ENCODE data around the gene TBXA2R.

The TBXA2R gene

DNA sequence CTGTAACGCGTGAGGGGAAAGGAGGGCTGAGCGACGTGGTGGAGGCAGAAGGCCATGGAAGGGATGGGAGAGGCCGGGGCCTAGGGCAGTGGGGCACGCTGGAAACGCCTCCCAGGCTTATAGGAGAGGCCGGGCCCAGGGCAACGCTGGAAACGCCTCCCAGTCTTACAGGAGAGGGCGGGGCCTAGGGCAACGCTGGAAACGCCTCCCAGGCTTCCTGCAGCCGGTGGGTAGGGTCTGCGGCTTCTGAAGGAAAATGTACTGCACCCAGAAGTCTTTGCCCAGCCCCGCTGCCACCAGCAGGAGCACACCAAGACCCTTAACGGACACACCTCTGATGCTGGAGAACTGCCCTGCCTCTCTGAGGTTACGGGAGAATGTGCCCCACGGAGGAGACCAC is 10.8 kb upstream of the TBXA2R start:
- no peak overlapping the region for H2BK5ac ChIP-seq (ENCODE audit: low read depth, low read length, poor library complexity)
- no peak overlapping the region for H3K18ac ChIP-seq (ENCODE audit: low read length)
- no peak overlapping the region for H3K27ac ChIP-seq (ENCODE audit: low read depth, low read length)
- no peak overlapping the region for H3K9ac ChIP-seq (ENCODE audit: low read length)
- no peak overlapping the region for H2BK120ac ChIP-seq (ENCODE audit: insufficient read depth, low read length, poor library complexity)
- no peak overlapping the region for H3K4me3 ChIP-seq (ENCODE audit: low read depth, low read length)
- no peak overlapping the region for H3K14ac ChIP-seq (ENCODE audit: low read length)
- H2AFZ ChIP-seq (ENCODE audit: insufficient read depth, low read length, poor library complexity), result no peak overlapping the region
- H3K4me1 ChIP-seq (ENCODE audit: control insufficient read depth in 1 of 2, insufficient read depth in 2 of 2, low read length in 2 of 2), result peaks cover 0 to 6% of the 10 kb centered on the region in 2 experiments
- H2AK5ac ChIP-seq (ENCODE audit: low read length), result no peak overlapping the region
- H3K4me2 ChIP-seq (ENCODE audit: low read length), result no peak overlapping the region
- H4K91ac ChIP-seq (ENCODE audit: low read depth, low read length), result no peak overlapping the region
- H3K23ac ChIP-seq (ENCODE audit: low read length), result no peak overlapping the region
- no peak overlapping the region for H4K12ac ChIP-seq (ENCODE audit: low read depth, low read length)
- H3K9me3 ChIP-seq (ENCODE audit: insufficient read depth, low read depth, low read length), result no peaks in the 10 kb centered on the region
- peaks cover 58 to 62% of the 10 kb centered on the region in 2 experiments for H3K36me3 ChIP-seq (ENCODE audit: control insufficient read depth in 1 of 2, insufficient read depth in 2 of 2, low read length in 2 of 2)
- H3K79me1 ChIP-seq (ENCODE audit: low read length), result no peaks in the 10 kb centered on the region
- H3K79me2 ChIP-seq (ENCODE audit: control insufficient read depth, insufficient read depth, low read length, poor library complexity), result no peaks in the 10 kb centered on the region
- DNase-seq, result no peak
- H2BK12ac ChIP-seq (ENCODE audit: low read length), result no peak overlapping the region
- no peaks in the 10 kb centered on the region for H3K27me3 ChIP-seq (ENCODE audit: insufficient read depth, low read length)
- no peak overlapping the region for H3K4ac ChIP-seq (ENCODE audit: low read depth, low read length)
- H4K8ac ChIP-seq (ENCODE audit: low read depth, low read length), result no peak overlapping the region
- WGBS (ENCODE audit: extremely low coverage, insufficient coverage, insufficient read length), result no CpG with 5 or more reads among the region's 19 CpGs

DNA sequence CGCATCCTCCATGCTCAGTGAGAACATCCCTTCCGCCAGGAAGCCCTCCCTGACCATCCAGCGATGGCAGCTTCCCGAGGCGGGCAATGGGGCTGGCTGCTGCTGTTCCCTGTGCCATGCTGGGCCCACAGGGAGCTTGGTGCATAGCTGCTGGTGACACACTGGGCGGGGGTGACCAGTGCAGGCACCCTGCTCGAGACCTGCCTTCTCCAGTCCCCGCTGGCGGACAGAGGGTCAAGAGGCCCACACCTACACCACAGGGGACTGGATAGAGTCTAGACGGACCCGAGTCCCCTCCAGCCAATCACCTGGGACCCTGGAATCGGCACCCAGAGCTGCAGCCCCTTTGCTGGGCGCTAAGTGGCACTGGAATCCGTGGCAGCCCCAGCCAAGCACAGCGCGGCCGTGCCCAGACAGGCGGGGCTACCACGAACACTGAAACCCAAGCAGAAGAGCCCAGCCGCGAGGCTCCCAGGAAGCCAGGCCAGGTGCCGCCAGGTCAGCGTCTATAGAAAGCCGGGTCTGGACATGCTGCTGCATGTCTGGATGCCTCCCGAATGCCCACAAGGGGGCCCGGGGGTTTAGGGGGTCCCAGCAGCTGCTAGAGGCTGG is 9.0 kb upstream of the TBXA2R start:
- Histone ChIP-seq H4K8ac (ENCODE audit: low read depth, low read length) (no peak overlapping the region), H3K9ac (ENCODE audit: low read length) (no peak overlapping the region), H4K12ac (ENCODE audit: low read depth, low read length) (no peak overlapping the region), H3K4me3 (ENCODE audit: low read depth, low read length) (no peak overlapping the region), H4K91ac (ENCODE audit: low read depth, low read length) (no peak overlapping the region), H3K79me1 (ENCODE audit: low read length) (no peaks in the 10 kb centered on the region), H3K9me3 (ENCODE audit: insufficient read depth, low read depth, low read length) (no peaks in the 10 kb centered on the region), H2BK12ac (ENCODE audit: low read length) (no peak overlapping the region), H3K18ac (ENCODE audit: low read length) (no peak overlapping the region), H3K23ac (ENCODE audit: low read length) (no peak overlapping the region), H3K14ac (ENCODE audit: low read length) (no peak overlapping the region), H3K27ac (ENCODE audit: low read depth, low read length) (no peak overlapping the region), H2AFZ (ENCODE audit: insufficient read depth, low read length, poor library complexity) (no peak overlapping the region), H2AK5ac (ENCODE audit: low read length) (no peak overlapping the region), H2BK120ac (ENCODE audit: insufficient read depth, low read length, poor library complexity) (no peak overlapping the region), H3K4me1 (ENCODE audit: control insufficient read depth in 1 of 2, insufficient read depth in 2 of 2, low read length in 2 of 2) (peaks cover 0 to 6% of the 10 kb centered on the region in 2 experiments), H3K36me3 (ENCODE audit: control insufficient read depth in 1 of 2, insufficient read depth in 2 of 2, low read length in 2 of 2) (peaks cover 61 to 67% of the 10 kb centered on the region in 2 experiments), H3K4me2 (ENCODE audit: low read length) (no peak overlapping the region), H3K4ac (ENCODE audit: low read depth, low read length) (no peak overlapping the region), H3K79me2 (ENCODE audit: control insufficient read depth, insufficient read depth, low read length, poor library complexity) (no peaks in the 10 kb centered on the region), H2BK5ac (ENCODE audit: low read depth, low read length, poor library complexity) (no peak overlapping the region), H3K27me3 (ENCODE audit: insufficient read depth, low read length) (no peaks in the 10 kb centered on the region)
- no peak for DNase-seq
- no CpG with 5 or more reads among the region's 26 CpGs for WGBS (ENCODE audit: extremely low coverage, insufficient coverage, insufficient read length)

GRCh38 chr19:3614858-3615505 is 8.3 kb upstream of the TBXA2R start:
- no peak overlapping the region for H4K91ac ChIP-seq (ENCODE audit: low read depth, low read length)
- H2AFZ ChIP-seq (ENCODE audit: insufficient read depth, low read length, poor library complexity), result no peak overlapping the region
- H2BK120ac ChIP-seq (ENCODE audit: insufficient read depth, low read length, poor library complexity), result no peak overlapping the region
- H3K27ac ChIP-seq (ENCODE audit: low read depth, low read length), result no peak overlapping the region
- H4K12ac ChIP-seq (ENCODE audit: low read depth, low read length), result no peak overlapping the region
- no peaks in the 10 kb centered on the region for H3K79me2 ChIP-seq (ENCODE audit: control insufficient read depth, insufficient read depth, low read length, poor library complexity)
- H2AK5ac ChIP-seq (ENCODE audit: low read length), result no peak overlapping the region
- no peak overlapping the region for H3K9ac ChIP-seq (ENCODE audit: low read length)
- H3K27me3 ChIP-seq (ENCODE audit: insufficient read depth, low read length), result no peaks in the 10 kb centered on the region
- peaks cover under 1% of the 10 kb centered on the region for H3K9me3 ChIP-seq (ENCODE audit: insufficient read depth, low read depth, low read length)
- no peak overlapping the region for H3K23ac ChIP-seq (ENCODE audit: low read length)
- H3K4me1 ChIP-seq (ENCODE audit: control insufficient read depth in 1 of 2, insufficient read depth in 2 of 2, low read length in 2 of 2), result peaks cover 0 to 6% of the 10 kb centered on the region in 2 experiments
- H3K36me3 ChIP-seq (ENCODE audit: control insufficient read depth in 1 of 2, insufficient read depth in 2 of 2, low read length in 2 of 2), result peaks cover 61 to 65% of the 10 kb centered on the region in 2 experiments
- no CpG with 5 or more reads among the region's 18 CpGs for WGBS (ENCODE audit: extremely low coverage, insufficient coverage, insufficient read length)
- no peak overlapping the region for H3K4me2 ChIP-seq (ENCODE audit: low read length)
- H2BK12ac ChIP-seq (ENCODE audit: low read length), result no peak overlapping the region
- H3K4ac ChIP-seq (ENCODE audit: low read depth, low read length), result no peak overlapping the region
- H2BK5ac ChIP-seq (ENCODE audit: low read depth, low read length, poor library complexity), result no peak overlapping the region
- no peak overlapping the region for H4K8ac ChIP-seq (ENCODE audit: low read depth, low read length)
- DNase-seq, result no peak
- no peak overlapping the region for H3K18ac ChIP-seq (ENCODE audit: low read length)
- no peaks in the 10 kb centered on the region for H3K79me1 ChIP-seq (ENCODE audit: low read length)
- no peak overlapping the region for H3K4me3 ChIP-seq (ENCODE audit: low read depth, low read length)
- no peak overlapping the region for H3K14ac ChIP-seq (ENCODE audit: low read length)

DNA sequence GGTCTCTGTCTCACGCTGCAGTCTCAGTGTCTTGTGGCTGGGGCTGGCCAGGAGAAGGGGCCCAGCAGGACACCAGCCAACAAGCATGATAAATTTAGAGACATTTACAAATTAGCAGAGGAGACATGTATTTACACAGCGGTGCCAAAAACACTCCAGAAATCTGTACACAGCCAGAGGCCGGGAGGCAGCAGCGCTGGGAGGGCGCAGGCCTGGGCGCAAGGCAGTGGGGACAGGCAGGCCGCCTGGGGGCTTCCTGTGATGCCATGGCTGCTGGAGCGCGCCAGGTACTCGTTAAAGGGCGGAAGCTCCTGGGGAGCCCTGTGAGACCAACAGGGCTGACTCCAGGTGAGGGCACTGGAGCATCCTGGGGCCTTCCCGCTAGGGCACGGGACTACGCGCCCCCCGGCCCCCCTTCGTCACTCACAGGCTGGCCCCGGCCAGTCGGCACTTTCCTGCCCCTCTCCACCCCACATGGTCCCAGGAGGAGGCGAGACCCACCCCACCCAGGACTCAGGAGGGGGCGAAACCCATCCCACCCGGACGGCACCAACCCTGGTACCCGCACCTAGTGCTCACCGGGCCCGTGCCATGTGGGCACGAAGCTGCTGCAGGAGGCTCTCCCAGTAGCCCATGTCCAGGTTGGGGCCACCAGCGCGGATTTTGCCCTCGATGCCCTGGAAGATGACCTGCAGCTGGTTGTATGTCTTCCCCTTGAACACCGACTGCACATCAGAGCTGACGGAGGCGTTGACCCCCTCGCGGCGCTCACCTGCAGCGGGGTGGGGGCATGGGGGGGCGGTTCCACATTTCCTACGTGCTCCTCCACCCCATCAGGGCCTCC is 7.4 kb upstream of the TBXA2R start:
- WGBS (ENCODE audit: extremely low coverage, insufficient coverage, insufficient read length), result no CpG with 5 or more reads among the region's 39 CpGs
- Histone ChIP-seq H3K9ac (ENCODE audit: low read length) (no peak overlapping the region), H3K79me2 (ENCODE audit: control insufficient read depth, insufficient read depth, low read length, poor library complexity) (no peaks in the 10 kb centered on the region), H3K36me3 (ENCODE audit: control insufficient read depth in 1 of 2, insufficient read depth in 2 of 2, low read length in 2 of 2) (peaks cover 53 to 57% of the 10 kb centered on the region in 2 experiments), H3K4ac (ENCODE audit: low read depth, low read length) (no peak overlapping the region), H3K27me3 (ENCODE audit: insufficient read depth, low read length) (no peaks in the 10 kb centered on the region), H4K91ac (ENCODE audit: low read depth, low read length) (no peak overlapping the region), H3K4me3 (ENCODE audit: low read depth, low read length) (no peak overlapping the region), H3K18ac (ENCODE audit: low read length) (no peak overlapping the region), H2BK5ac (ENCODE audit: low read depth, low read length, poor library complexity) (no peak overlapping the region), H3K79me1 (ENCODE audit: low read length) (no peaks in the 10 kb centered on the region), H4K12ac (ENCODE audit: low read depth, low read length) (no peak overlapping the region), H3K9me3 (ENCODE audit: insufficient read depth, low read depth, low read length) (peaks cover 2% of the 10 kb centered on the region), H3K4me1 (ENCODE audit: control insufficient read depth in 1 of 2, insufficient read depth in 2 of 2, low read length in 2 of 2) (peaks cover 0 to 6% of the 10 kb centered on the region in 2 experiments), H2BK120ac (ENCODE audit: insufficient read depth, low read length, poor library complexity) (no peak overlapping the region), H2AFZ (ENCODE audit: insufficient read depth, low read length, poor library complexity) (no peak overlapping the region), H3K27ac (ENCODE audit: low read depth, low read length) (no peak overlapping the region), H4K8ac (ENCODE audit: low read depth, low read length) (no peak overlapping the region), H3K14ac (ENCODE audit: low read length) (no peak overlapping the region), H2AK5ac (ENCODE audit: low read length) (no peak overlapping the region), H3K4me2 (ENCODE audit: low read length) (no peak overlapping the region), H3K23ac (ENCODE audit: low read length) (no peak overlapping the region), H2BK12ac (ENCODE audit: low read length) (no peak overlapping the region)
- no peak for DNase-seq
